CD4-positive, alpha-beta T cell (primary cell): ENCODE data around the gene KMT2B. TPM values are rescaled to one million over a fixed set of nuclear protein-coding genes. Genes with fewer than 3 reads are reported as not detected.

Experiments used
- ATAC-seq: fragments of 200-7000 bp; cut with Tn5 transposase; one replicate; pipeline ENCODE4 v1.10.0; 2022; ENCODE audit warnings: mild to moderate bottlenecking; ENCODE audit not compliant: poor library complexity
- CTCF ChIA-PET: fragments of 350-600 bp; sonication (Branson Sonifier 250); formaldehyde crosslinking; loops from one replicate; lab custom pipeline; 2021; ENCODE audit warnings: antibody characterized with exemption, inconsistent platforms; lab: Charles Lee
- POLR2A ChIA-PET: fragments of 350-600 bp; sonication (Branson Sonifier 250); formaldehyde crosslinking; loops from one replicate; lab custom pipeline; 2021; ENCODE audit warnings: antibody characterized with exemption, inconsistent platforms; lab: Charles Lee
- DNase-seq, 14 experiments: peaks; one replicate each; pipeline ENCODE4 v3.0.0-alpha.2; 2013 to 2020; ENCODE audit warnings: mixed read lengths in 2 of 14
- H3K27ac ChIP-seq, 2 donors: one replicate each; pipeline versions ENCODE4 v1.5.1 to v1.7.0; 2013; ENCODE audit warnings: low read length in 2 of 2, low read depth in 1 of 2, mild to moderate bottlenecking in 1 of 2
- H3K27me3 ChIP-seq, 2 experiments: 1 replicate in 1 of 2; 2 replicates in 1 of 2; pipeline versions ENCODE4 v1.6.1 to v1.7.0; 2013; ENCODE audit warnings: low read length in 2 of 2, control low read depth in 1 of 2, mild to moderate bottlenecking in 1 of 2, moderate library complexity in 1 of 2; ENCODE audit not compliant: insufficient read depth in 2 of 2, control insufficient read depth in 1 of 2
- H3K36me3 ChIP-seq: one replicate; pipeline ENCODE4 v1.6.1; 2013; ENCODE audit warnings: low read length, control low read depth; ENCODE audit not compliant: insufficient read depth
- H3K4me1 ChIP-seq: one replicate; pipeline ENCODE4 v1.6.1; 2013; ENCODE audit warnings: low read length, control low read depth; ENCODE audit not compliant: insufficient read depth
- H3K4me3 ChIP-seq: one replicate; pipeline ENCODE4 v1.5.1; 2013; ENCODE audit warnings: mild to moderate bottlenecking, low read length, moderate library complexity
- H3K9me3 ChIP-seq, 2 experiments: 1 replicate in 1 of 2; 2 replicates in 1 of 2; pipeline versions ENCODE4 v1.6.1 to v1.7.0; 2013; ENCODE audit warnings: low read length in 2 of 2, mild to moderate bottlenecking in 2 of 2, control low read depth in 1 of 2, moderate library complexity in 1 of 2; ENCODE audit not compliant: control insufficient read depth in 1 of 2, insufficient read depth in 1 of 2
- H3K27ac Mint-ChIP-seq: one replicate; pipeline ENCODE4 v1.8.0; 2020; ENCODE audit warnings: mixed read lengths
- H3K27me3 Mint-ChIP-seq: one replicate; pipeline ENCODE4 v1.8.0; 2021; ENCODE audit warnings: mixed read lengths
- H3K36me3 Mint-ChIP-seq: one replicate; pipeline ENCODE4 v1.8.0; 2021; ENCODE audit warnings: low read depth, mixed read lengths
- H3K4me1 Mint-ChIP-seq: one replicate; pipeline ENCODE4 v1.8.0; 2021; ENCODE audit warnings: low read depth, mixed read lengths
- H3K4me3 Mint-ChIP-seq: one replicate; pipeline ENCODE4 v1.8.0; 2020; ENCODE audit warnings: mild to moderate bottlenecking, mixed read lengths
- H3K9me3 Mint-ChIP-seq: one replicate; pipeline ENCODE4 v1.8.0; 2020; ENCODE audit warnings: mixed read lengths
- intact Hi-C, 2 experiments: fragments of 100-400 bp; cut with DNase I in 1 of 2; cut with micrococcal nuclease in 1 of 2; formaldehyde crosslinking; loops; one replicate each; pipeline versions ENCODE4 v1.15.1 to v1.9.0; 2023 to 2025; cut with DNase I, micrococcal nuclease
- total RNA-seq, 174 experiments: library from RNA in 2 of 174; stranded (reverse) in 2 of 174; gene quantifications; one replicate each; pipeline ENCODE4 v1.2.3 and lab custom pipeline; 2021 to 2026
- TF ChIP-seq, protein P1 (sequence below): fragments of 200-600 bp; IDR thresholded peaks from one replicate; pipeline ENCODE4 v1.8.0; 2022; ENCODE audit warnings: antibody characterized with exemption, mild to moderate bottlenecking

Gene KMT2B
- total RNA-seq, 2 experiments from 2014 or later = 59.4 to 59.7 TPM

DNA sequence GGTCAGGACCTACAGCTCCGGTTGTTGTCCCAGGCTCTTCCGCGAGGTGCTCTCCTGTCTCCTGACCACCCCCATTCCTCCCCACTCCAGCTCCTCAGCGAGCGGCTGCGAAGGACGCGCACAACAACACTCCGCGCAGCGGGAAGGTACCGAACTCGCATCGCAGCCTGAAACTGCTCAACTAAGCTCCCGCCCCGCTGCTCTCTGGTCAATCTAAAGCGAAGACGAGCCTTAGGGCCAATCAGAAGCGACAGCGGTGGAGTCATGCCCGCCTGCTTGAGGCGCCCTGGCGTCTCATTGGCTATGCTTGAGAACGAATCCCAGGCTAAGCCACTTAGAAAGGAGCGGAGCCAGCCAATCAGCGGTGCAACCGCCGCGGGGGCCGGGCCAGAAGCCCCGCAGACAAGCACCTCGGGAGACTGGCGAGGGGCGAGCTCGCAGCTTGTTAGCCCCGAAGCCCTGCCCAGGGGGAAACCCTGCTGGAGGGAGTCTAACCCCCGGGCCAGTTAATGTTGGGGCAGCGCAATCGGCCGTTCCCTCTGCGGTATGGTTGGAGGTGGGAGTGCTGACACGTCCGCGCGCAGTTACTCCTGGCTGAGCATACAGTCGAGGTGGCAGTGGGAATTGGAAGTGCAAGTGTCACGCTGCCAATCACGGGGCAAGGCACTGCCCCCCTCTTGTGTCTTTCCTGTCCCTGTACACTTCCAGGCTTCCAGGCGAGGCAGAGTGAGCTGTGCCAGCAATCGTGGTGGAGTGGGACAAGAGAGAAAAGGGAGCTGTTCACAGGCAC lies 15.4 kb upstream of the KMT2B start:
- H3K36me3 ChIP-seq = no peaks in the 10 kb centered on the region
- POLR2A ChIA-PET = interaction anchor here (0.7 to 3.3 kb wide), 18 partner anchors 9 to 430 kb away, joined by 3 to 63 read pairs (median 7); partner anchors contain the start of genes ALKBH6, COX6B1, HAUS5 and HSPB6
- ATAC-seq (peak; percentile 99), DNase-seq (peak; percentile 83 to 97 (median 89))
- H3K4me3 Mint-ChIP-seq = peak overlapping the region; percentile 94
- TF ChIP-seq, protein P1, sequence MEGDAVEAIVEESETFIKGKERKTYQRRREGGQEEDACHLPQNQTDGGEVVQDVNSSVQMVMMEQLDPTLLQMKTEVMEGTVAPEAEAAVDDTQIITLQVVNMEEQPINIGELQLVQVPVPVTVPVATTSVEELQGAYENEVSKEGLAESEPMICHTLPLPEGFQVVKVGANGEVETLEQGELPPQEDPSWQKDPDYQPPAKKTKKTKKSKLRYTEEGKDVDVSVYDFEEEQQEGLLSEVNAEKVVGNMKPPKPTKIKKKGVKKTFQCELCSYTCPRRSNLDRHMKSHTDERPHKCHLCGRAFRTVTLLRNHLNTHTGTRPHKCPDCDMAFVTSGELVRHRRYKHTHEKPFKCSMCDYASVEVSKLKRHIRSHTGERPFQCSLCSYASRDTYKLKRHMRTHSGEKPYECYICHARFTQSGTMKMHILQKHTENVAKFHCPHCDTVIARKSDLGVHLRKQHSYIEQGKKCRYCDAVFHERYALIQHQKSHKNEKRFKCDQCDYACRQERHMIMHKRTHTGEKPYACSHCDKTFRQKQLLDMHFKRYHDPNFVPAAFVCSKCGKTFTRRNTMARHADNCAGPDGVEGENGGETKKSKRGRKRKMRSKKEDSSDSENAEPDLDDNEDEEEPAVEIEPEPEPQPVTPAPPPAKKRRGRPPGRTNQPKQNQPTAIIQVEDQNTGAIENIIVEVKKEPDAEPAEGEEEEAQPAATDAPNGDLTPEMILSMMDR = no peak
- H3K27me3 Mint-ChIP-seq = no peaks in the 10 kb centered on the region
- peak overlapping the region; percentile 70 for H3K27ac Mint-ChIP-seq
- H3K9me3 ChIP-seq = no peaks in the 10 kb centered on the region
- peaks cover 19% of the 10 kb centered on the region for H3K4me1 ChIP-seq
- H3K4me3 ChIP-seq = peak overlapping the region; percentile 83
- peaks cover 7% of the 10 kb centered on the region for H3K4me1 Mint-ChIP-seq
- no peak overlapping the region for H3K27ac ChIP-seq
- no peaks in the 10 kb centered on the region for H3K9me3 Mint-ChIP-seq
- intact Hi-C loops = loop anchor here (1.0 to 5.0 kb wide), 5 partner anchors 9 to 55 kb away; partner anchors contain the start of genes COX6B1 (in 1 of the 2), LIN37 (in 1 of the 2), PSENEN (in 1 of the 2) and U2AF1L4 (in 1 of the 2)
- H3K36me3 Mint-ChIP-seq = no peaks in the 10 kb centered on the region
- H3K27me3 ChIP-seq = no peaks in the 10 kb centered on the region
- CTCF ChIA-PET = interaction anchor here (0.7 to 1.8 kb wide), 3 partner anchors 8 to 34 kb away, joined by 3 to 4 read pairs (median 3); no protein-coding TSS in a partner anchor

DNA sequence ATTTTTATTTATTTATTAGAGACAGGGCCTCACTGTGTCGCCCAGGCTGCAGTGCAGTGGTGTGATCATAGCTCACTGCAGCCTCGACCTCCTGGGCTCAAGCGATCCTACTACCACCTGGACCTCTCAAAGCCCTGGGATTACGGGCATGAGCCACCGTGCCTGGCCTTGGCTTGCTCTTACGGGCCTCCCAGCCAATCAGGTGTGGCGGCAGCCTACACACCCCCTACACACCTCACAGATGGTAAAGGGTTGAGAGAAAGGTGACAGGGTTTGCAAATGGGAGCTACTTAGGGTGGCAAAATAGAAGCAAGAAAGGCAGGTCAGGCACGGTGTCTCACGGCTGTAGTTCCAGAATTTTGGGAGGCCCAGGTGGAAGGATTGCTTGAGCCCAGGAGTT lies 14.5 kb upstream of the KMT2B start:
- DNase-seq = no peak
- Mint-ChIP-seq H3K4me3 (no peak overlapping the region), H3K9me3 (no peaks in the 10 kb centered on the region), H3K27me3 (no peaks in the 10 kb centered on the region), H3K36me3 (no peaks in the 10 kb centered on the region), H3K27ac (no peak overlapping the region), H3K4me1 (peaks cover 7% of the 10 kb centered on the region)
- Histone ChIP-seq H3K36me3 (no peaks in the 10 kb centered on the region), H3K4me1 (peaks cover 19% of the 10 kb centered on the region), H3K4me3 (no peak overlapping the region), H3K27me3 (no peaks in the 10 kb centered on the region), H3K9me3 (no peaks in the 10 kb centered on the region), H3K27ac (no peak overlapping the region)
- CTCF ChIA-PET = interaction anchor here (0.7 kb wide), 1 partner anchor 9 kb away, joined by 3 read pairs; no protein-coding TSS in a partner anchor
- no peak for ATAC-seq
- TF ChIP-seq, protein P1 = no peak
- intact Hi-C loops = loop anchor here (5.0 kb wide), 2 partner anchors 44 to 56 kb away; partner anchors contain the start of genes COX6B1 (in 1 of the 2), LIN37 (in 1 of the 2), PSENEN (in 1 of the 2) and U2AF1L4 (in 1 of the 2)
- POLR2A ChIA-PET = interaction anchor here (0.8 to 3.3 kb wide), 8 partner anchors 10 to 431 kb away, joined by 3 to 63 read pairs (median 12); partner anchors contain the start of genes COX6B1, KMT2B, LIN37 and PSENEN

DNA sequence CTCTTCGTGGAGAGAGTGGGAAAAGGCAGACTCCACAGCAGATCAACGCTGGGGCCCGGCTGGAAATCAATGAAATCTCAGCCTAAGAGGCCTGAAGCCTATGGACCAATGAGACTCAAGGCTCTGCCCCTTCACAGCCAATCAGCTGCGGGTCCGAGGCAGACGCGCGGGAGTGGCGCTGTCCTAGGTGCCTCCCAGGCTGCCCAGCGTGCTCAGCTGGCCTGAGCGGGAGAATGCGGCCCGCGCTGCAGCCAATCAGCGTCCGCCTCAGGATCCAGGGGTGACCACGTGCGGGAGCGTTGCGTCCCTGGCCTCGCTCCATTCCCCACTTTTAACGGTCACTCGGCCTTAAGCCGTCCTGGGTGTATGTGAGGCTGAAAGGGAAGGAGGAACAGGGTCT lies 13.6 kb upstream of the KMT2B start, which contains the start of gene ZBTB32:
ZBTB32 (plus strand) TSS at position 341 of the 400 bp plus-strand sequence. CDS start 10,069 bp downstream, outside the sequence.
- Mint-ChIP-seq H3K36me3 (no peaks in the 10 kb centered on the region), H3K9me3 (no peaks in the 10 kb centered on the region), H3K27ac (no peak within 1 kb of the TSS), H3K27me3 (no peaks in the 10 kb centered on the region), H3K4me1 (peaks cover 7% of the 10 kb centered on the region), H3K4me3 (no peak within 1 kb of the TSS)
- DNase-seq (no peak), ATAC-seq (no peak)
- Histone ChIP-seq H3K4me3 (no peak within 1 kb of the TSS), H3K9me3 (no peaks in the 10 kb centered on the region), H3K4me1 (peaks cover 19% of the 10 kb centered on the region), H3K36me3 (no peaks in the 10 kb centered on the region), H3K27me3 (no peaks in the 10 kb centered on the region), H3K27ac (no peak within 1 kb of the TSS)
- CTCF ChIA-PET = no interaction called here
- intact Hi-C loops = loop anchor here (5.0 kb wide), 2 partner anchors 43 to 57 kb away; partner anchors contain the start of genes COX6B1 (in 1 of the 2), LIN37 (in 1 of the 2), PSENEN (in 1 of the 2) and U2AF1L4 (in 1 of the 2)
- POLR2A ChIA-PET = interaction anchor here (2.5 kb wide), 1 partner anchor 60 kb away, joined by 8 read pairs; no protein-coding TSS in a partner anchor
- TF ChIP-seq, protein P1 = no peak
